ENCODE results near the gene BCORL1.

- no peak for TF ChIP-seq POLR2A (IDR thresholded peaks at IDR 0.05; ENCODE audit: low read length)
- TF ChIP-seq GATA1 (IDR thresholded peaks at IDR 0.05; ENCODE audit: low read depth, low read length) = no peak
Measured at GRCh38 chrX:130014770-130015169, 32.3 kb downstream of the BCORL1 start.

All from erythroblast (primary cell).